Trophoblast cell (in vitro differentiated cells and primary cell): ENCODE measurements around the gene ARHGEF40. TPM values are rescaled to one million over a fixed set of nuclear protein-coding genes. Genes with fewer than 3 reads are reported as not detected.

Experiments used
- DNase-seq, 2 donors: peaks; one replicate each; pipeline ENCODE4 v3.0.0-alpha.2; 2016
- H2AFZ ChIP-seq: 2 replicates; pipeline ENCODE4 v1.6.1; 2013; ENCODE audit warnings: low read length, moderate library complexity, mild to moderate bottlenecking; ENCODE audit not compliant: insufficient read depth, poor library complexity
- H2AK5ac ChIP-seq: 2 replicates; pipeline ENCODE4 v1.6.1; 2013; ENCODE audit warnings: mild to moderate bottlenecking, low read length
- H2BK120ac ChIP-seq: 2 replicates; pipeline ENCODE4 v1.6.1; 2013; ENCODE audit warnings: low read length, mild to moderate bottlenecking, moderate library complexity; ENCODE audit not compliant: insufficient read depth, poor library complexity
- H2BK12ac ChIP-seq: 2 replicates; pipeline ENCODE4 v1.6.1; 2013; ENCODE audit warnings: mild to moderate bottlenecking, low read length, moderate library complexity
- H2BK5ac ChIP-seq: 2 replicates; pipeline ENCODE4 v1.6.1; 2013; ENCODE audit warnings: low read length, low read depth, moderate library complexity, mild to moderate bottlenecking; ENCODE audit not compliant: poor library complexity
- H3K14ac ChIP-seq: 2 replicates; pipeline ENCODE4 v1.6.1; 2013; ENCODE audit warnings: mild to moderate bottlenecking, low read length
- H3K18ac ChIP-seq: 2 replicates; pipeline ENCODE4 v1.6.1; 2013; ENCODE audit warnings: mild to moderate bottlenecking, low read length
- H3K23ac ChIP-seq: 2 replicates; pipeline ENCODE4 v1.6.1; 2013; ENCODE audit warnings: low read length
- H3K27ac ChIP-seq: 2 replicates; pipeline ENCODE4 v1.5.1; 2013; ENCODE audit warnings: low read depth, mild to moderate bottlenecking, inconsistent platforms, low read length, moderate library complexity
- H3K27me3 ChIP-seq: 2 replicates; pipeline ENCODE4 v1.6.1; 2013; ENCODE audit warnings: inconsistent platforms, mild to moderate bottlenecking, low read length, moderate library complexity; ENCODE audit not compliant: insufficient read depth
- H3K36me3 ChIP-seq, 2 experiments: 1 replicate in 1 of 2; 2 replicates in 1 of 2; pipeline ENCODE4 v1.6.1; 2013; ENCODE audit warnings: low read length in 2 of 2, mild to moderate bottlenecking in 2 of 2, moderate library complexity in 1 of 2; ENCODE audit not compliant: insufficient read depth in 2 of 2, control insufficient read depth in 1 of 2
- H3K4ac ChIP-seq: 2 replicates; pipeline ENCODE4 v1.6.1; 2013; ENCODE audit warnings: low read depth, mild to moderate bottlenecking, low read length, moderate library complexity
- H3K4me1 ChIP-seq, 2 experiments: 1 replicate in 1 of 2; 2 replicates in 1 of 2; pipeline ENCODE4 v1.6.1; 2013; ENCODE audit warnings: low read length in 2 of 2, mild to moderate bottlenecking in 2 of 2, moderate library complexity in 1 of 2; ENCODE audit not compliant: insufficient read depth in 2 of 2, control insufficient read depth in 1 of 2
- H3K4me2 ChIP-seq: 2 replicates; pipeline ENCODE4 v1.6.1; 2013; ENCODE audit warnings: inconsistent platforms, mild to moderate bottlenecking, low read length, moderate library complexity
- H3K4me3 ChIP-seq: 2 replicates; pipeline ENCODE4 v1.5.1; 2013; ENCODE audit warnings: mild to moderate bottlenecking, low read depth, low read length, inconsistent platforms
- H3K79me1 ChIP-seq: one replicate; pipeline ENCODE4 v1.6.1; 2013; ENCODE audit warnings: low read length
- H3K79me2 ChIP-seq: 2 replicates; pipeline ENCODE4 v1.6.1; 2013; ENCODE audit warnings: low read length, mild to moderate bottlenecking; ENCODE audit not compliant: control insufficient read depth, insufficient read depth, poor library complexity
- H3K9ac ChIP-seq: 2 replicates; pipeline ENCODE4 v1.6.1; 2013; ENCODE audit warnings: mild to moderate bottlenecking, low read length
- H3K9me3 ChIP-seq: 2 replicates; pipeline ENCODE4 v1.6.1; 2013; ENCODE audit warnings: low read depth, mild to moderate bottlenecking, control low read depth, inconsistent platforms, low read length; ENCODE audit not compliant: insufficient read depth
- H4K12ac ChIP-seq: 2 replicates; pipeline ENCODE4 v1.6.1; 2013; ENCODE audit warnings: low read depth, mild to moderate bottlenecking, low read length, moderate library complexity
- H4K8ac ChIP-seq: 2 replicates; pipeline ENCODE4 v1.6.1; 2013; ENCODE audit warnings: low read depth, mild to moderate bottlenecking, low read length, moderate library complexity
- H4K91ac ChIP-seq: one replicate; pipeline ENCODE4 v1.6.1; 2013; ENCODE audit warnings: low read depth, mild to moderate bottlenecking, low read length, moderate library complexity
- WGBS: extraction: QIAGEN DNeasy Blood & Tissue Kit; methylation state at CpG from one replicate; pipeline ENCODE4 v1.1.7; 2013; ENCODE audit warnings: missing lambda C conversion rate; ENCODE audit not compliant: insufficient read length, insufficient coverage; ENCODE audit errors: extremely low coverage; 5-methylcytosine and 5-hydroxymethylcytosine counted together
- polyA plus RNA-seq: library from polyadenylated mRNA; stranded (reverse); fragments of 200-250 nt; gene quantifications from 2 replicates; pipeline ENCODE4 v1.2.3, GENCODE V29; 2013

The ARHGEF40 gene
- polyA plus RNA-seq: 26.0 and 26.5 TPM in 2 replicates

DNA sequence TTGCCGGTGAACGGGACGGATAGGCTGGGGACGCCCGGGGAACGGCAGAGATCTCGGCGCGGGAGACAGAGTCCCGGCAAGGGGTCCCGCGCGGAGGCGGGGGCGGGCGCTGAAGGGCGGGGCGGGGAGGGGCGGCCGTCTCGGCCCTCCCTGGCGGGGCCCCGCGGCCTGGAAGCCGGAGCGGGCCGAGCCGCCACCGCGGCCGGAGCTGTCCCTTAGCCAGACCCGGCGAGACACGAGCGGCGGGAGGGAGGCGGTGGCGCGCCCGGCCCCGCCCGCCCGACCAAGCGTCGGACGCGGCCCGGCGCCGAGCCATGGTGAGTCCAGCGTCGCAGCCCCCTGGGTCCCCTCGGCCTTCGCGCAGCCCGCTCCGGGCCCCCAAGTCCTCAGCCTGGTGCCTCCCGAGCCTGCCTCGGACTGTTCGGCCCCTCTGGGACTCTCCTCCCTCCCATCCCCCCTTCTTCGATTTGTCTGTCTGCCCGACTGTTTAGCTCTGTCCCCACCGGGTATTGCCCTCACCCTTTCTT, at the start of gene ARHGEF40:
ARHGEF40 (plus strand) TSS at position 222 of the 527 bp plus-strand sequence; CDS start at position 315, 93 bp downstream.
- peak within 1 kb of the TSS; percentile 81 for H2BK12ac ChIP-seq
- peak within 1 kb of the TSS; percentile 95 for H2AK5ac ChIP-seq
- H3K27me3 ChIP-seq: no peaks in the 10 kb centered on the region
- H3K23ac ChIP-seq: peak within 1 kb of the TSS; percentile 23
- peak within 1 kb of the TSS; percentile 82 for H2AFZ ChIP-seq
- peak within 1 kb of the TSS; percentile 96 for H2BK120ac ChIP-seq
- peaks cover 10% of the 10 kb centered on the region for H3K79me2 ChIP-seq
- peak within 1 kb of the TSS; percentile 99 for H3K27ac ChIP-seq
- peak within 1 kb of the TSS; percentile 97 for H3K4me2 ChIP-seq
- H3K9ac ChIP-seq: peak within 1 kb of the TSS; percentile 87
- H2BK5ac ChIP-seq: peak within 1 kb of the TSS; percentile 96
- peak within 1 kb of the TSS; percentile 82 for H3K4me3 ChIP-seq
- peaks cover 24% of the 10 kb centered on the region for H3K79me1 ChIP-seq
- peak within 1 kb of the TSS; percentile 88 for H3K18ac ChIP-seq
- H3K4me1 ChIP-seq: peaks cover 15 to 18% of the 10 kb centered on the region in 2 experiments
- no peaks in the 10 kb centered on the region for H3K9me3 ChIP-seq
- peak within 1 kb of the TSS; percentile 91 for H3K14ac ChIP-seq
- no CpG with 5 or more reads among the region's 63 CpGs for WGBS
- DNase-seq: peak; percentile 29 to 69
- H4K8ac ChIP-seq: peak within 1 kb of the TSS; percentile 91
- peaks cover 21 to 23% of the 10 kb centered on the region in 2 experiments for H3K36me3 ChIP-seq
- H3K4ac ChIP-seq: peak within 1 kb of the TSS; percentile 77
- peak within 1 kb of the TSS; percentile 99 for H4K91ac ChIP-seq
- peak within 1 kb of the TSS; percentile 84 for H4K12ac ChIP-seq

DNA sequence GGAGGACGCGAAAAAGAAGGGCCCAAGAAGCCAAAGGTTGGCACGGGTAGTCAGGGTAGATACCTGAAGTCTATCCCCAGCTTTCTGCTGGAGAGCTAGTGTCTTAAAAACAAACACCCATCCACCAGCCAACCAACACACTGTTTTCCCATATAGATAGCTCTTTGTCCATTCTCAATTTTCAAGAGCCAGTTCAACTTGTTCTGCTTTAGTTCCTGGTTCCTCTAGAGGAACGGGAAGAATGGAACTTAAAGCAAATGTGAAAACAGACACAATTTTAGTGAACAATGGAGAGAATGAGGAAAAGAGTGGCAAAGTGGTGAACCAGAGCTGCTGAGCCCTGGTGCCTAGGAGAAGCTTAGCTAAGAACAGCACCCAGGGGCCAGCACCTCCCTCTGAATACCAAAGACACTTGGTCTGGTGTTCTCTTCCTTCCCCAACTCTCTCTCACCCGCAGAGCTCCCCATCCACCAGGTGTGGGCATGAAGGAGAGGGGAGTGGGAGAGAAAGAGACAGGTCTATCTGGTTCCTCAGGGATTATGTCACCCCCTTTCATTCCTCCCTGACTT, 49.0 kb upstream of the ARHGEF40 start:
- Histone ChIP-seq H3K36me3 (peaks cover 0 to 10% of the 10 kb centered on the region in 2 experiments), H4K91ac (no peak overlapping the region), H3K79me2 (peaks cover 6% of the 10 kb centered on the region), H3K9ac (no peak overlapping the region), H3K4me2 (no peak overlapping the region), H2BK5ac (no peak overlapping the region), H3K4me3 (no peak overlapping the region), H3K4ac (no peak overlapping the region), H3K4me1 (peaks cover 17 to 21% of the 10 kb centered on the region in 2 experiments), H3K18ac (no peak overlapping the region), H3K9me3 (no peaks in the 10 kb centered on the region), H3K27ac (no peak overlapping the region), H3K79me1 (peaks cover 9% of the 10 kb centered on the region), H2AFZ (no peak overlapping the region), H4K8ac (no peak overlapping the region), H2AK5ac (no peak overlapping the region), H3K14ac (no peak overlapping the region), H2BK12ac (no peak overlapping the region), H3K27me3 (no peaks in the 10 kb centered on the region), H4K12ac (no peak overlapping the region), H3K23ac (no peak overlapping the region), H2BK120ac (no peak overlapping the region)
- no CpG with 5 or more reads among the region's 5 CpGs for WGBS
- DNase-seq: peak; percentile 16 to 72

DNA sequence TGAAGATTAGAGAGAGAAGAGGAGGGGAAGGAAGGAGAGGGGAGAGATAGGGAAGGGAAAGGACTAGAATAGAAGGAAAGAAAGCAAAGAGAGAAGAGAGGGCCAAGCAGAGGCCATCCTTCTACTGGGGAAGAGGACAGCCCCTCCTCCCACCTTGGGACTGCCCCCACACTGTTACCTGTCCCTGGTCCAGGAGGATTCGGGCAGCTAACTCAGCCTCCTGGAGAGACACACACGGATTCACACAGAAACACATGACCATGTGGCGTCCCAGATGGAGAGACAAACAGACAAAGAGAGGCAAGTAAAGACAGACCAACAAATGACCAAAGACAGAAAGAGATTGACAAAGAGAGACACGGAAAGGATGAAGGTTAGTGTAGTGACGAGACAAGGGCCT, 47.4 kb upstream of the ARHGEF40 start:
- Histone ChIP-seq H3K4ac (no peak overlapping the region), H3K9me3 (no peaks in the 10 kb centered on the region), H3K18ac (no peak overlapping the region), H4K12ac (no peak overlapping the region), H3K27ac (no peak overlapping the region), H2BK5ac (no peak overlapping the region), H4K8ac (no peak overlapping the region), H3K79me1 (peaks cover 9% of the 10 kb centered on the region), H3K4me1 (peaks cover 27 to 30% of the 10 kb centered on the region in 2 experiments), H3K36me3 (peaks cover 0 to 6% of the 10 kb centered on the region in 2 experiments), H2BK12ac (no peak overlapping the region), H3K14ac (no peak overlapping the region), H3K4me3 (no peak overlapping the region), H3K9ac (no peak overlapping the region), H4K91ac (no peak overlapping the region), H3K79me2 (peaks cover 6% of the 10 kb centered on the region), H3K27me3 (no peaks in the 10 kb centered on the region), H2AFZ (no peak overlapping the region), H2AK5ac (no peak overlapping the region), H3K4me2 (no peak overlapping the region), H2BK120ac (no peak overlapping the region), H3K23ac (no peak overlapping the region)
- no peak for DNase-seq
- WGBS: no CpG with 5 or more reads among the region's 5 CpGs

DNA sequence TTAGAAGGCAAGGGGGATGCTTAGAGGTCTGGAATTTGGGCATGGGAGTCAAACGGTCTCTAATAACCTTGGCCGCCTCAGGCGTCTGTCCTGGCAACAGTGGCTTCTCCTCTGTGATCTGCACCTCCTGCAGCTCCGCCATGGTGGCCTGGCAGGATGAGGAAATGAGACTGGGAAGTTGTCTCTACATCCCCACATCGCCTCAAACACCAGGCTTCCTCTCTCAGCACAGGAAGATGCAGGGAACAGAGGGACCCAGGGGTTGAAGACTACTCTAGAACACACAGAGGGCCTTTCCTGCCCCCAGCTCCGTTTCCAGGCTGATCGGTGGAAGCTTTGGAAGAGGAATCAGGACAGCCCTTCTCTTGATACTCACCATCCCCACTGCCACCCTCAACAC, 46.9 kb upstream of the ARHGEF40 start:
- H2BK5ac ChIP-seq: no peak overlapping the region
- DNase-seq: no peak
- H3K27ac ChIP-seq: no peak overlapping the region
- no peaks in the 10 kb centered on the region for H3K9me3 ChIP-seq
- no peak overlapping the region for H2BK120ac ChIP-seq
- no peak overlapping the region for H2AK5ac ChIP-seq
- H2AFZ ChIP-seq: no peak overlapping the region
- H3K18ac ChIP-seq: no peak overlapping the region
- H3K4ac ChIP-seq: no peak overlapping the region
- H3K79me1 ChIP-seq: peaks cover 9% of the 10 kb centered on the region
- H4K12ac ChIP-seq: no peak overlapping the region
- peaks cover 0 to 2% of the 10 kb centered on the region in 2 experiments for H3K36me3 ChIP-seq
- no peaks in the 10 kb centered on the region for H3K27me3 ChIP-seq
- H4K8ac ChIP-seq: no peak overlapping the region
- H3K4me1 ChIP-seq: peaks cover 27 to 30% of the 10 kb centered on the region in 2 experiments
- no CpG with 5 or more reads among the region's 7 CpGs for WGBS
- no peak overlapping the region for H3K14ac ChIP-seq
- H2BK12ac ChIP-seq: no peak overlapping the region
- H3K9ac ChIP-seq: no peak overlapping the region
- H3K4me2 ChIP-seq: no peak overlapping the region
- H3K23ac ChIP-seq: no peak overlapping the region
- no peak overlapping the region for H3K4me3 ChIP-seq
- H3K79me2 ChIP-seq: peaks cover 6% of the 10 kb centered on the region
- no peak overlapping the region for H4K91ac ChIP-seq
